ENCODE results near the gene ADAMTS6.

DNA sequence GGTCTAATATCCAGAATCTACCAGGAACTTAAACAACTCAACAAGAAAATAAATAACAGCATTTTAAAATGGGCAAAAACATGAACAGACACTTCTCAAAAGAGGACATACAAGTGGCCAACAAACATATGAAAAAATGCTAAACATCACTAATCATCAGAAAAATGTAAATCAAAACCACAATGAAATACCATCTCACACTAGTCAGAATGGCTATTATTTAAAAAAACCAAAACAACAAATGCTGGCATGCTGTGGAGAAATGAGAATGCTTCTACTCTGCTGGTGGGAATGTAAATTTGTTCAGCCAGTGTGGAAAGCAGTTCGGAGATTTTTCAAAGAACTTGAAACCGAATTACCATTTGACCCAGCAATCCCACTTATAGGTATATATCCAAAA, 63.1 kb downstream of the ADAMTS6 start:
- TF ChIP-seq, protein P1, sequence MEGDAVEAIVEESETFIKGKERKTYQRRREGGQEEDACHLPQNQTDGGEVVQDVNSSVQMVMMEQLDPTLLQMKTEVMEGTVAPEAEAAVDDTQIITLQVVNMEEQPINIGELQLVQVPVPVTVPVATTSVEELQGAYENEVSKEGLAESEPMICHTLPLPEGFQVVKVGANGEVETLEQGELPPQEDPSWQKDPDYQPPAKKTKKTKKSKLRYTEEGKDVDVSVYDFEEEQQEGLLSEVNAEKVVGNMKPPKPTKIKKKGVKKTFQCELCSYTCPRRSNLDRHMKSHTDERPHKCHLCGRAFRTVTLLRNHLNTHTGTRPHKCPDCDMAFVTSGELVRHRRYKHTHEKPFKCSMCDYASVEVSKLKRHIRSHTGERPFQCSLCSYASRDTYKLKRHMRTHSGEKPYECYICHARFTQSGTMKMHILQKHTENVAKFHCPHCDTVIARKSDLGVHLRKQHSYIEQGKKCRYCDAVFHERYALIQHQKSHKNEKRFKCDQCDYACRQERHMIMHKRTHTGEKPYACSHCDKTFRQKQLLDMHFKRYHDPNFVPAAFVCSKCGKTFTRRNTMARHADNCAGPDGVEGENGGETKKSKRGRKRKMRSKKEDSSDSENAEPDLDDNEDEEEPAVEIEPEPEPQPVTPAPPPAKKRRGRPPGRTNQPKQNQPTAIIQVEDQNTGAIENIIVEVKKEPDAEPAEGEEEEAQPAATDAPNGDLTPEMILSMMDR (IDR thresholded peaks at IDR 0.05; ENCODE audit: poor library complexity), result no peak
- no peak for TF ChIP-seq EZH2 (IDR thresholded peaks at IDR 0.05; ENCODE audit: borderline replicate concordance)

Data from hepatocyte (in vitro differentiated cells).